NCI-H146 treated with DMSO at 0.1 percent for 48 hours (cell line): ENCODE data around the gene PRKCQ.
"Not testable (repeated sequence)": the region's sequence is repeated elsewhere in the genome, so short reads cannot be mapped to it uniquely, and the experiment has no call there.

Source experiments
- DNase-seq: peaks from one replicate; lab custom pipeline; 2025; ENCODE audit not compliant: unreplicated experiment; lab: John Stamatoyannopoulos, UW

Gene PRKCQ

DNA sequence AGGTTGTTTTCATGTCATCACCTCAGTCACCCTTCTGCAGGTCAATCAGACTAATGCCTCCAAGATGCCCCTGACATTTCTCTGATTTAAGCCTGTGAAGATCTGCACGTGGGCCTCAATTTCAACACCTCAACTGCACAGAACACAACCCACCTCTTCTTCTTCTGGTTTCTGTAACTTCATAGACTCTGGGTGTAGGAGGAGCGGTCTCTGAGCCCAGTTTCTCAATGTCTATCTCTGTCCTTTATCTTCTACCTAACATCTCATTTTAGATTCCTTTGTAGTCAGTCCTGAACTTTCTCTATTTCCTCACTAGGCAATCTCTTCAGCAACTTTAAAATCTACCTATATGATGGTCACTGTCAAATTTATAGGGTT, 85.6 kb downstream of the PRKCQ start:
- DNase-seq: no peak

DNA sequence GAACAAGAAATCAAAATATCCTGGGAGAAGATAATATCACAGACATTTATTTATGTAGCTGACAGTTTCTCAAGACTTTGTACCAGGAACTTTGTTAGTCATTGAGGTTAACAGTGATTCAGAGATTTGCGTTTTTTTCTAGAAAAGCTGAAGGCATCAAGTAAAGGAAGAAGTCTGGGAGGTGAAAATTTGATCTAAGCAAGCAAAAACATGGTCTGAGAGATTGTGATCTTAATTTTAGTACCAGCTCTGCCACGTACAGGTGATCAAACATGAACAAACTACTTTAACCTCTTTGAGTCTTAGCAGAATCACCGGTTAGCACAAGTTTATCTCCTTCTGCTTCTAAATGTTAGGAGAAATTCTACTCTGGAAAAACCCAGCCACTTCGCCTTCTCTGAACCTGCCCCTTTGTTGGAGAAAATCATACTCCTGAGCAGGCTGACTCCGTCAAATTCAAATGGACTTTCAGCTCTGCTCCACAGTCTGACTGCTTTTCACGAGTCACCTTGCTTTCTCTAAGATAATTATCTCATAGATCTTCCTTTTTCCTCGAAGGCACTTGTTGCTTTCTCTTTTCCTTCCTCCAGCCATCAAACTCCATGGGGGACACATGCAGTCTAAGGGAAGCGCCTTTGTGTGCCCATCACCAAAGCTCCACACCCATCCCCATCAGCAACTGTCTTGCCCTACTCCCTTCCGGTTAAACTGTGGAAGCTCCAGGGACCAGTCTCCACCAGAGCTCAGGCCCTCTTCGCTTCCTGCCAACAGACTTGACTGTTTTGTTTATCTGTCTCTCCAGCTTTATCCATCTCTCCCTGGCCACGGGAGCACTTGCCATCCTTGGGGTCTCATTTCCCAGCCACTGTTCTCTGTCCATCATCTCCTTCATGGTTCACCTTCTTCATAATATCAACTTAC, 86.3 kb downstream of the PRKCQ start:
- DNase-seq: no peak

DNA sequence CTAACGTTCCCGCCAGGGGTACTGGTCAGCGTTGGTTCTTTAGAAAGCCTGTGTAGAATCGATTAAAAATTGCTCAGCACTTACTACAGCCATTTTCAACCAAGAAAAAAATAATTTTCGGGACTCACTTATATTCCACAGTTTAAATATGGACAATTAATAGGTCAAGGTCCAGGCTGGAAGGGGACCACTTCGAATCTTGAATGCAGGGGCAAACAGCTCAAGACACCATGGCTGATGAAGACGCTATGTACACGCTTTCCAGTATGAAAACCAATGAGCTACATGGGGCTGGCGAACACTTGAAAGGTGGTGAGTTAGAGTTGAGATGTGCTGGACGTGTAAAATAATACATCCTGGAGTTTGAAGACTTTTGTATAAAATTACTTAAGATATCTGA, 87.2 kb downstream of the PRKCQ start:
- DNase-seq: no peak

DNA sequence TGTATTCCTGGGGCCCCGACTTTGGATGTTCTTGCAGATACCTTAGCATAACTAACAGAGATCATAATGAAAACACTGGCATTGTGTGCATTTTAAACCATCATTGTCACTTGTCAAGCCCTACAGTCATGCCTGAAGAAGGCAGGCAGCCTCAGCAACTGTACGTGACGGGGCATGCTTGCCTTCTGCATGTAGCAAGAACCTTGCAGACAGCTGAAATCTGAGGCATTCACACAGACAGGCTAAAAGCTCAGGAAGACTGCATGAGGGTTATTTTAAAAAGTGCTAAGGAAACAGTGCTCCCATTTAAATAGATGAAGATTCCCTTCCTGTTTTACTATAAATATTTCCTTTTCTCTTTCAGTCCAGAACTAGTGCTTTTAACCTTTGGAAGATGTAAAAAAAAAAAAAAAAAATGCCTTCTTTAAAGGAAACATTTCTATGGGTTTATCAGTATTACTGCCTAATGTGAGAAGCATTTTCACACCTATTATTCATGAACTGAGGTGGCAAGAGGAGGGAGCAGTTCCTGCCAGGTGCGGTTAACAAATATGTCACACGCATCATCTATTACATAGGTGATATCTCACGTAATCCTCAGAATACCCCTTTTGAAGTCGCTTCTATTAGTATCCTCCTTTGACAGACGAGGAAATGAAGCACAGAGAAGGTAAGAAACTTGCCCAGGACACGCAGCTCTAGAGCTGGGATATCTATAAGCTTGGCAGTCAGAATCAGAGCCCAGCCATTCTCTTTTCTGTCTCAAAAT, 88.1 kb downstream of the PRKCQ start:
- DNase-seq: no peak

DNA sequence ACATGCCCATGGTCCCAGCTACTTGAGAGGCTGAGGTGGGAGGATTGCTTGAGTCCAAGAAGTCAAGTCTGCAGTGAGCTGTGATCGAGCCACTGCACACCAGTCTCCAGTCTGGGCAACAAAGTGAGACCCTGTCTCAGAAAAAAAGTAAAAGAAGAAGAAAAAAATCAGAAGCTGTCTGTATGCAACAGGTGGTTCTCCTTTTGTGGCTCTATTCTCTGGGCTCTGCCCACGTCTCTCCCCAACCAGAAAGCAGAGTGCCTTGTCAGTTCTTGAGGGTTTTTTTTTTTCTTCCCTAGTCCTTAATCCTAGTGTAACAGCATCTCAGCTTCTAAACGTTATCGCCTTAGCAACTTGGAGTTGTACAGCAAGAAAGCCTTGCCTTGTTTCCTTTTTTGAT, 89.5 kb downstream of the PRKCQ start:
- no peak for DNase-seq

DNA sequence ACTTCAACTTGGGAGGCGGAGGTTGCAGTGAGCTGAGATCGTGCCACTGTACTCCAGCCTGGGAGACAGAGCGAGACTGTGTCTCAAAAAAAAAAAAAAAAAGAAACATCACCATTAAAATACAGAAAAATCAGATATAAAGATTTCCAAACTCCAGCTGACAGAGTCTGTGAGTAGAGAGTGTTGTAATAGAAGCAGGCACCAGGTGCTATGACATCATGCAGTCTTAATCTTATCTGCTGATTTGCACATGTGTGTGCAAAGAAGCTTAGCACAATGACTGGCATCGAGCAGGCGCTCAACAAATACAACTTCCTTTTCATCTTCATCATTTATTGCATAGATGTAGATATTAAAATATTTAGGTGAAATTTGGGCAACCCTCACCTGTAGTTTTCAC, 92.2 kb downstream of the PRKCQ start:
- DNase-seq: no peak

DNA sequence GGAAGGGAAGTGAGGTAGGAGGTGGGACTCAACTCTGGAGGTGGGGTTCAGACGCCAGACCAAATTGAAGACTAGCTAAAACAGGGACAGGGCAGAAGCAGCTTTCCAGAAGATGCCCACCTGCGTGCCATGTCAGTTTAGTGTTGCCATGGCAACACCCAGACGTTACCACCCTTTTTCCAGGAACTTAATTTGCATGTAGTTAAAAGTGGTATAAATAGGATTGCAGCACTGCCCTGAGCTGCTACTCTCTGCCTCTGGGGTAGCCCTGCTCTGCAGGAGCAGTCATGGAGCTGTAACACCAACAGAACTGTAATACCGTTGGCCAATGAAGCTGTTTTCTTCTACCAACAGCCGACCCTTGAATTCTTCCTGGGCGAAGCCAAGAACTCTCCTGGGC, 93.8 kb downstream of the PRKCQ start:
- no peak for DNase-seq

DNA sequence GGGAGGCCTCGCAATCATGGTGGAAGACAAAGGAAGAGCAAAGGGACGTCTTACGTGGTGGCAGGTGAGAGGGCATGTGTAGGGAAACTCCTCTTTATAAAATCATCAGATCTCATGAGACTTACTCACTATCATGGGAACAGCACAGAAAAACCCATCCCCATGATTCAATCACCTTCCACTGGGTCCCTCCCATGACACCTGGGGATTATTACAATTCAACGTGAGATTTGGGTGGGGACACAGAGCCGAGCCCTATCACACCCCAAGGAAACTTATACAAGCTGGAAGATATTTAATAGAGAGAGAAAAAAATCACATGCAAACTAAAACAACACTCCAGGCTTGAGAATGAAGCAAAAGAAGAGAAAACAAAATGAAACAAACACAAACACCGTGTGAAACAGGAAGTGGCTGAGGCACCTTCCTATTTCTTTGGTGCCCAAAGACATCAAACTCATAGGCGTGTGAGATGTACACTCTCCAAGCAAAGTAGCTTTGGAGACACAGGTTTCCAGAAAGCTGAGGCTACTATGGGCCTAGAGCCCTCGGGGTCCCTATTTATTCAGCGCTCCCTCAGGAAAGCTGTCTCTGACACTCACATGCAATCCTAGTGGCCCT, 97.2 kb downstream of the PRKCQ start:
- no peak for DNase-seq

DNA sequence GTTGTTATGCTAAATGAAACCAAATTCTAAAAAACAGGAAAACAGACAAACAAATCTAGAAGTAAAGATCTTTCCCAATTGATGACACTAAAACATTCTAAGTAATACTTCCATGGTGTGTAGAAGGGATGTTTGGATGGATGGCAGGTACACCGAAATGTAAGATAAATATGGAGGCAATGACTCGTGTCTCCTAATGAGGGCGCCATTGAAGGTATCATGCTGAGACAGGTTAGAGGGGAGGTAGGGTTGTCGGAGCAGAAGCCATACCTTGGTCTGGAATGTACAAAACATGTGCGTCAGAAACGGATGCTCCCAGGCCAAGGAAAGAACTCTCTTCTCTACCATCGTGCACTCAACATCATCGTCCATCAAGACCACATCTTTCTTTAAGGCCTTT, 101.4 kb downstream of the PRKCQ start:
- DNase-seq: no peak

DNA sequence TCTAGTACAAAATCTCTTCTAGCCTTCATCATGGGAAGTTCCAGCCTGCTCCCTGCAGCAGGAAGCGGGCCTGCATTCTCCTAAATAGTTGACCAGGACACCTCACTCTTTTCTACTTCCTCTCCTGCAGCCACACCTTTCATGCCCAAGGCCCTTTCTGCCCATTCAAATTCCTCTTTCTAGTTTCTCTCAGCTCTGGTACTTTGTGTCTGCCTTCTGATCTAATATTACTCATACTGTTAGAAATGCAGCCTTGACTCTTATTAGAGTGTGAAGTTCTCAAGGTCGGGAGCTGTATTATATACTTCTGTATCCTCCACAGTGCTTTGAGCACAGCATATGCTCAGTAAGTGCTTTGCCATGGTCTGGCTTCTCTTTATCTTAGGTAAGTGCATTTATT, 103.1 kb downstream of the PRKCQ start:
- no peak for DNase-seq

DNA sequence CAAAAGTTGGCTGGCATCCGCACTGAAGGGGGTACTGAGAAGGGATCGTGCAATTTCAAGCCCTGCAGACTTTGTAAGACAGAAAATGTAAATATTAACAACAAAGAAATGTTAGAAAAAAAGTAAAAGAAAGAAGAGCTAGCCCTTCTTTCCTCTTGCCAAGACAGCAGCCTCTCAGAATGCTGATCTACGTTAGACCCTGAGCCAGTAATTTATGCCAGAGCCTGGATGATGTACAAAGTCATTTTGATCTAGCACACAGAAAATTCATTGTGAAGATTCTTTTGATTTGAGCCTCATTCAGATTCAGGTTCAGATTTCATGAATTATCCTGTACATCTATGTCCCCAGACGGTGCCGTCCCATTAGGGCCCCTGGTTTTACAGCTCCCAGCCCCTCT, 105.2 kb downstream of the PRKCQ start:
- DNase-seq: no peak

DNA sequence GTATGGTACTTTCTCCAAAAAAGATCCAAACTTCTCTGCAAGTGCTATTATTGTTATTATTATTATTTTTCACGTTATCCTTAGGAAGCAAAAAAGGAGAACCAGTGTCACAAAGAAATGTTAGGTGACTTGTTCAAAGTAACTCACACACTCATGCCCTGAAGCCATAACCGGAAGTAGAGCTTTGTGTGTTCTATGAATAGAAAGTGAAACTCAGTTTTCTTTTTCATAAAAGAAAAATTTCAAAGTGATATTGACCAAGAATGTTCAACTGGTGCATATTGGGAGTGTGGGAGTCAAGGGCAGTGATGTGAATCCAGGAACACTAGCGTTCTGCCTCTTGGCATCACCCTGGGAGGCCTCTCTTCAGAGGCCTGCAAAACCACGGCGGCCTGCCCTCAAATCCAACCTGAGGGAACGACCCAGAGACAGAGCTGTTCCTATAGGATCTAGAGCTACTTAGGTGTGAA, 106.1 kb downstream of the PRKCQ start:
- DNase-seq: no peak

DNA sequence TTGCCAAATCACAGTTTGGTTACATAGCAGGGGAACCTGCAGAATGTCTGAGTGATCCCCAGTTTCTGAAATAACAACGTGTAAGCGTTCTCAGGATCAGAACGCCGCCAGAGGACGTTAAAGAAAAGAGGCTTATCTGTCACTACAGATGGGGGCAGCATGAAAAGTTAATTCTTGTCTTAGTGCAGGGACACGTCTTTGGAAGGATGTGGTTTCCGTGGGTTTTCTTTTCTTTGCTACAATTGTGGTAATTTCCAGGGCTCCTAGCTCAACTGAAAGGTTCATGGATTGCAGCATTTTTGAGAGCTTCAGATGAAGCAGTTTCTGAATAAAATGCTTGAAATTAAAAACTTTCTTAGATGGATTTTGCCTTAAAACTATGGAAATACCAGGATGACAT, 106.6 kb downstream of the PRKCQ start:
- no peak for DNase-seq

DNA sequence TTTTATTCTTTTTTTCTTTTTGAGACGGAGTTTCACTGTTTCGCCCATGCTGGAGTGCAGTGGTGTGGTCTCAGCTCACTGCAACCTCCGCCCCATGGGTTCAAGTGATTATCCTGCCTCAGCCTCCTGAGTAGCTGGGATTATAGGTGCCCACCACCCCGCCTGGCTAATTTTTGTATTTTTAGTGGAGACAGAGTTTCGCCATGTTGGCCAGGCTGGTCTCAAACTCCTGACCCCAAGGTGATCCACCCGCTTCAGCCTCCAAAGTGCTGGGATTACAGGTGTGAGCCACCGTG, 107.4 kb downstream of the PRKCQ start:
- DNase-seq: not testable (repeated sequence)

DNA sequence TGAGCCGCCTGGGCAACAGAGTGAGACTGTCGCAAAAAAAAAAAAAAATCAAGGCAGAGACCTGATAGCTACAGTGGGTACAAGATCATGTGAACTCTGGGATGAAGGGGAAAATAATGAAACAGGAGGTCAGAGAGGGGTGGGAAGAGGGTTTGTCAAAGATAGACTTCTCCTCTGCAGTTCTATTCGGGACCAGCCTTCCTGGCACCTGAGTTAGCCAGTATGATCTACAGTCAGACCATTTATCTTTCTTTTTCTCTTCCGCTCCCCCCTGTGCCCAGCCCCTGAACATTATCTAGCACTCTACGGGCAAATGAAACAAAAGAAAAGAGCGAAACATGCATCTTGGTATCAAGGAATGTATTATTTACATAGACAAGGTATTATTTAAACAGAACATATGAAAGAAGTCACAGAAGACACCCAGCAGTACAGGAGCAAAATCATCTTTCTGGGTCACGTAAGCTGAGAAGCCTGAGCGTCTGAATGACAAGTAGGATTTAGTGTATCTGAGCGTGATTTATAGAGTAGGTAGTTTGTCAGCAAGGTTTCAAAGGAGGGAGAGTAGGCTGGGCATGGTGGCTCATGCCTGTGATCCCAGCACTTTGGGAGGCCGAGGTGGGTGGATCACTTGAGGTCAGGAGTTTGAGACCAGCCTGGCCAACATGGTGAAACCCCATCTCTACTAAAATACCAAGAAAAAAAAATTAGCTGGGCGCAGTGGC, 109.0 kb downstream of the PRKCQ start:
- no peak for DNase-seq

DNA sequence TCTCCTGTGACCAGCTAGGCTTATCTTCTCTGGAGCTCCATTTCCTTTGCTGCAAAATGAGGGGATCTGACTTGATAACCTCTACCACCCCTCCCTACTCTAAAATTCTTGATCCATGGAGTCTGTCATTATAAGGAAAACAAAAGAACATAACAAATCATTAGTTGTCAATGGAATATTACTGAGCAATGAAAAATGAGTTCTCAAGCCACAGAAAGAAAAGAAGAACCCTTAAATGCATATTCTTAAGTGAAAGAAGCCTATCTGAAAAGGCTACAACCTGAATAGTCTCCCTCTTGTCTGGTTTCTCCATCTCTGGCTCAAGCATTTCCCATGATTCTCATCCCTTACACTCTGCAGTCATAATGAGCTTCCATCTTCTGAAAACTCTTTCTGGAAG, 110.4 kb downstream of the PRKCQ start:
- no peak for DNase-seq

DNA sequence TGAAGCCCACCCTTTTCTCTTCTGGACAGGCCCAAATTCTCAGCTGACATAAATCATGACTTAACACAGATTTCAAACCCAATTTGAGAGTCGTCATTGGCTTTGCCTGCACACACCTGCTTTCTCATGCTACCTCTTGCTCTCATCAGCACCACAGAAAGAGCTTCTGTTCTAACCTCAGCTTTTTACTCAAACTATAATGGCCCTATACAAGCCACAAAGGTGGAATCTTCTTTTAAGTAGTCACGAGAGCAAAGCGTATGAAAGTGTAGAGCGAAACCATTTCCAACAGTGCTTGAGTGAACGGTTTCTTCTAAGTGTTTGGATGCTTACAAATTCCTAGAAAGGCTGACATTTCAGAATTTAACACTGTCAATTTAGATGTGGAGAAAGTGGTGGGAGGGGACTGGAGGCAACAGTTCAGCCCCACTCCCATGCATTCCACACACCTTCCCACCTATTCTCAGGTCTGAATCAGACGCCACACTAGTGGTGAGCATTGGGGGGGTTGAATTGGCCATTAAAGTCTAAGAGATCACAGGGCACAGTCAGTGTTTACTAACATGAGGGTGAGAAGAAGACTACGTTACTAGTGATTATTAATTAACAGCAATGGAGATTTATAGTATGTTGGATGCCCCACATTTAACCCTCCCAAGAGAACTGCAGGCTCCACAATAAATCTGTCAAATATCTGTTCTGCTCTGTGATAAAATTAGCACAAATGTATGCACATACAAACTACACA, 114.0 kb downstream of the PRKCQ start:
- no peak for DNase-seq

DNA sequence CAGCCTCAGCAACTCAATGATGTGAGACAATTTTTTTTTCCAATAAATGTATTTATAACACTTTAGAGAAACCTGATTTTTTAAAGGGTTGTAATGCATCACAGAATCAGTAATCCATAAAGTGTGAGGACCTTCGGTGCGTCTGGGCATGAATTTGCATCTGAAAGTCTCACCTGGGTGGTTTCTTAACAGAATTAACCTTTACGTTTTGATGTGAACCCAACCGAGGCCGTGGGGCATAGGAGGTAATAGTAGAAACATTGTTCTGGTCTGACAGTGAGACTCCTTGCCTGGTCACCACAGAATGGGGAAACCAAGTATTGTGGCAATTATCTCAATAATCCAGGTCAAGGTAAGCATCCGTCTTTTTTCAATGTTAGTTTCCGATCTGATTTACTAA, 114.6 kb downstream of the PRKCQ start:
- no peak for DNase-seq

DNA sequence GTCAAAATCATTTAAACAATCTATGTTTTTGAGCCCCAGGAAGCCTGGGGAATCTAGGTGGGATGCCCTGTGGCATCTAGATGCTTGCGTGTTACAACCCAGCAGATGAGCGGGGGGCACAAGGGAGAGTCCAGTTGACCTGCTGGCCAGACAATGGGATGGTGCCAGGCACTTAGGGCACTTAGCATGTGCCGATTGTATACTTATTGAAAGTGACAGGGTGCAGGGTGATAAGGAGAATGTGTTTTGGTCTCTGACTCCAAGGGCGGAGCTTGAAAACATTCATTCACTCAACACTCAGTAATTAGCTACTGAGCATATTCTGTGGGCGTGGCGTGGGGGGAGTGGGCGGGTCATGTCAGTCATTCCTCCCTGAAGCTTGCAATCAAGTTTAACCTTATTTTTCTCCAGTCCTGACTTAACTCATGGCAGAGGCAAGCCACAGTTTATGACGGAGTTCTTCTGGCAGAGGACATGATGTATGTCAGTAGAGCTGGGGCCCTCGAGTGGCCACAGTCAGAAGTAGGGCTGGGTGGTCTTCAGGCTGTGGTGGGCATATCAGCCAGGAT, 115.1 kb downstream of the PRKCQ start:
- DNase-seq: no peak

DNA sequence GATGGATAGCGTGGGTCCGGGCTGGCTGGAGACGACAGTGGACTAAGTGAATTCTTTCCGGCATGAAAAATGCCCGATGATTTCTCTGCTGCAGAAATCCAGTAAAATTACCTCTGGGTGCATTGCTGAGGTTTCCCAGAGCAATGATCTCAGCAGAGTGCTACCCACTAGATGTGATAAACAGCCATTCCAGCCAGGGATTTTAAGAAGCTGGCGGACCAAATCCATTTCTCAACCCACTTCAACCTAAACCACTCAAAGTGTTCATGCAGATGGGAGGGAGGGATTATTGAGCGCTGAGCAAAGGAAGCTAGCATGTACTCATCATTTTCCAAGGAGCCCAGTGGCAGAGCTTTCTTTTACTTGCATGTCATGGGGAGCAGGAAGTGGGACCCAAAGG, 116.7 kb downstream of the PRKCQ start:
- DNase-seq: no peak
